RWPE1 (cell line): ENCODE measurements around the gene PRCD.
"Not testable (repeated sequence)": the region's sequence is repeated elsewhere in the genome, so short reads cannot be mapped to it uniquely, and the experiment has no call there.

Source experiments
- CTCF ChIA-PET: fragments of 350-600 bp; sonication (Branson Sonifier 250); formaldehyde crosslinking; extraction: SDS; loops from one replicate; lab custom pipeline; 2021; lab: Yijun Ruan, JAX
- POLR2A ChIA-PET: fragments of 400-600 bp; formaldehyde crosslinking; extraction: SDS; loops from one replicate; lab custom pipeline; 2020; ENCODE audit warnings: antibody characterized with exemption; ENCODE audit not compliant: low non-redundant PET; lab: Yijun Ruan, JAX
- DNase-seq: peaks from one replicate; pipeline ENCODE4 v3.0.0; 2012; ENCODE audit warnings: low spot score
- H3K27ac ChIP-seq: fragments of 450-650 bp; 2 replicates; pipeline ENCODE4 v1.5.1; 2017
- TF ChIP-seq, protein P1 (sequence below): fragments of 450-650 bp; conservative IDR thresholded peaks from 2 replicates; pipeline ENCODE4 v1.5.1; 2017; ENCODE audit warnings: low read depth, mild to moderate bottlenecking

Gene PRCD

DNA sequence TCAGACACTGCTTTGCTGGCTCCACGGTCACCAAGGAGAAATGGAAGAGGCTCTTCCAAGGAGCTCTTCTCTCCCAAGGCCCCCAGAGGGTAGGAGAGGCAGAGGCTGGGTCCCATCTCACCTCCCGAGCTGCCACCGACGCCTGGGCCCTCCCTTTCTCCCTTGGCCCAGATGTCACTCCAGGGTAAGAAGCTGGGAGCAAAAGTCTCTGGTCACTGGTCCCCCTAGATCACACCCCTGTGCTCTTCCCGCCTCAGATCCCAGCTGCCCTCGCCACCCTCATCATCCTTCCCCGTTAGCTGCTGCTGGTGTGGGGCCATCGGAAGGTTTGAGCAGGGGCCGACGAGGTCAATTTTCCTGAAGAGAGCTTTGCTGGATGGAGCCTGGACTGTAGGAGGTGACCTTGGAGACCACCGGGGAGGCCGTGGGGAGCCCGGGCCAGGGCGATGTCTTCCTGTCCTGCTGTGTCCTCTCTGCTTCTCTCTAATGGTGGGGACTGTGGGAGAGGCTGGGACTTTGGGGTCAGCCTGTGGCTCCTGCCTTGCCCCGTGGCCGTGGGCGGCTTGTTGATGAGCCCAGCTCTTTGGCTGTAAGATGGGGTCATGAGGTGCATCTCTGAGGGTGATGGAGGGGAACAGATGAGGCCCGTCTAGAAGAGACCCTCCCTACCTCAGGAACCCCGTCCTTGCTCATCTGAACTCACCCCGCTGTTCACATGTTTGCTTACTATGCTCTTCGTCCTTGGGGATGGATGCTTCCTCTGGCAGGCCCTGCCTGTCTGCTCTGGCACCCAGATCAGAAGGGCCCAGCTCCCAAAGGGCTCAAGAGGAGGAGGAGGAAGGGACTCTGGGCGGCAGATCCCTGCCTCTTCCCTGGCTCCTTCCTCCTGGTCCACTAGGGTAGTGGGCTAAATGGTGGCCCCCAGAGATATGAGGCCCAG, 27.2 kb upstream of the PRCD start:
- ChIA-PET CTCF (interaction anchor here (0.6 to 1.2 kb wide), 3 partner anchors 10 to 54 kb away, joined by 3 read pairs; no protein-coding TSS in a partner anchor), POLR2A (no interaction called here)
- TF ChIP-seq, protein P1, sequence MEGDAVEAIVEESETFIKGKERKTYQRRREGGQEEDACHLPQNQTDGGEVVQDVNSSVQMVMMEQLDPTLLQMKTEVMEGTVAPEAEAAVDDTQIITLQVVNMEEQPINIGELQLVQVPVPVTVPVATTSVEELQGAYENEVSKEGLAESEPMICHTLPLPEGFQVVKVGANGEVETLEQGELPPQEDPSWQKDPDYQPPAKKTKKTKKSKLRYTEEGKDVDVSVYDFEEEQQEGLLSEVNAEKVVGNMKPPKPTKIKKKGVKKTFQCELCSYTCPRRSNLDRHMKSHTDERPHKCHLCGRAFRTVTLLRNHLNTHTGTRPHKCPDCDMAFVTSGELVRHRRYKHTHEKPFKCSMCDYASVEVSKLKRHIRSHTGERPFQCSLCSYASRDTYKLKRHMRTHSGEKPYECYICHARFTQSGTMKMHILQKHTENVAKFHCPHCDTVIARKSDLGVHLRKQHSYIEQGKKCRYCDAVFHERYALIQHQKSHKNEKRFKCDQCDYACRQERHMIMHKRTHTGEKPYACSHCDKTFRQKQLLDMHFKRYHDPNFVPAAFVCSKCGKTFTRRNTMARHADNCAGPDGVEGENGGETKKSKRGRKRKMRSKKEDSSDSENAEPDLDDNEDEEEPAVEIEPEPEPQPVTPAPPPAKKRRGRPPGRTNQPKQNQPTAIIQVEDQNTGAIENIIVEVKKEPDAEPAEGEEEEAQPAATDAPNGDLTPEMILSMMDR = no peak
- H3K27ac ChIP-seq = no peak overlapping the region
- no peak for DNase-seq

DNA sequence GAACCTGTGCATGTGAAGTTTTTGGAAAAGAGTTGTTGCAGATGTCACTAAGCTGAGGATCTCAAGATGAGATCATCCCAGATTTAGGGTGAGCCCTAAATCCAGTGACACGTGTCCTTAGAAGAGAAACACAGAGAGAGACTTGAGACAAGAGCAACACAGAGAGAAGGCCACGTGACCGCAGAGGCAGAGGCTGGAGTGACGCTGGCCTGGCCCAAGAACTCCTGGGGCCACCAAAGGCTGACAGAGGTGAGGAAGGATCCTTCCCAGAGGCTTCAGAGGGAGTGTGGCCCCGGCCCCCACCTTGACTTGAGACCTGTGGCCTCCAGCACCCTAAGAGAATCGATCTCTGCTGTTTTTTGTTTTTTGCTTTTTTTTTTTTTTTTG, 26.5 kb upstream of the PRCD start:
- H3K27ac ChIP-seq = no peak overlapping the region
- ChIA-PET CTCF (interaction anchor here (0.7 to 1.2 kb wide), 2 partner anchors 55 to 121 kb away, joined by 3 read pairs; no protein-coding TSS in a partner anchor), POLR2A (no interaction called here)
- TF ChIP-seq, protein P1 = no peak
- DNase-seq = no peak

DNA sequence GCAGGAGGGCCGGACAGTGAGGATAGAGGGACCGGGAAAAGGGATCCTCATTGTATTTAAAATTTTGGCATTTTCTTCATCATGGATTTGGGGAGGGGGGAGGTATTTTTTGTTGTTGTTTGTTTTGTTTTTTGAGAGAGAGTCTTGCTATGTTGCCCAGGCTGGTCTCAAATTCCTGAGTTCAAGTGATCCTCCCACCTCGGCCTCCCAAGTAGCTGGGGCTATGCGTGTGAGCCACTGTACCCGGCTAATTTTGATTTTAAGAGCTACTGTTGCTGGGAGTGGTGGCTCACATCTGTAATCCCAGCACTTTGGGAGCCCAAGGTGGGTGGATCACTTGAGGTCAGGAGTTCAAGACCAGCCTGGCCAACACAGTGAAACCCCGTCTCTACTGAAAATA, 25.5 kb upstream of the PRCD start:
- H3K27ac ChIP-seq, POLR2A ChIA-PET, DNase-seq: not testable (repeated sequence)
- CTCF ChIA-PET = interaction anchor here (1.2 kb wide), 1 partner anchor 72 kb away, joined by 4 read pairs; the partner anchor contains the start of gene ST6GALNAC2

DNA sequence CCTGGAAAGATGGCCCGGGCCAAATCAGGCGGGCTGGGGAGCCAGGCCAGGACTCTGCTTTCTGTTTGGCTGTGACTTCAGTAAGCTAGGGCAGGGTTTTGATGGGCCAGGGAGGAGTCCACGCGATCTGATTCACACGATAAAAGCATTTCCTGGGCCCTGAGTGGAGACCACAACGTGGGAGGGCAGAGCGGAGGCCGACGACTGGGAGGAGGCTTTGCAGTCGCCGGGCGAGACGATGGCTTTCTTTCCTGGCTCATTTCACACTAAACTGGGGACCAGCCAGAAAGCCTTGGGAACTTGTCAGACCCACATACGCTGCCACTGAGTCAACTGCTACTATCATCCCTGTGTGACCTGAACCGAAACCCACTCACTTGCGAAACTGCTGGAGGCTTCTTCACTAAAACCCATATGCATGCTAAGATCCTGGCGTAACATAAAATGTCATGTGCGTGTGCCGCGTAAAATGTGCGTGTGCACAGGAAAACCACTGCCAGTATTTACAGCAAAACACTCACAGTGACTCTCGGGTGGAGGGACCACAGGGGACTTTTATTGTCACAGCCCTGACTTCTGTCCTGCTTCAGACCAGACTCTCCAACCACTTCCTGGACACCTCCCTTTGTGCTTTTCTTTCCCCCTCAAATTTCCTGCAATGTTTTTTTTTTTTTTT, 24.4 kb upstream of the PRCD start:
- ChIA-PET CTCF (no interaction called here), POLR2A (no interaction called here)
- H3K27ac ChIP-seq = peak overlapping the region; percentile 15; the same call in 1 of the 2 replicates
- DNase-seq = no peak
- TF ChIP-seq, protein P1 = no peak

DNA sequence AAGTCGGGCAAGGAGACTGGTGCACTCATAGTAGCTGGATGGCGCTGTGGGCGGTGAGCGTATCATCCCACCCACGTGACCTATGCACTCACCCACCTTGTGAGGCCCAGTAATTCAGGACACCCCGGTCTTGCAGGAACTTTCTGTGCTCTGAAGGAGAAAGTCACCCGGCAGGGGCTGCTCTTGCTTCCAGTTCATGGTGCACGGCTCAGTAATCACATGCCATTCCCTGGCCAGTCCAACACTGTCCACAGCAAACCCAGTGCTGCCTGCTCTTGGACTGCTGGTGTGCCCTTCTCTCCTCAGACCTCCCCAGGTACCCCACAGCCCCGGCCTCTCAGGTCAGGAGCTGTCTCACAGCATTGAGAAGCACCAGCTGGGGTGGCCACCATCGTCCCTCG, 22.2 kb upstream of the PRCD start:
- POLR2A ChIA-PET = interaction anchor here (0.7 kb wide), 1 partner anchor 140 kb away, joined by 3 read pairs; no protein-coding TSS in a partner anchor
- DNase-seq = no peak
- TF ChIP-seq, protein P1 = no peak
- CTCF ChIA-PET = no interaction called here
- no peak overlapping the region for H3K27ac ChIP-seq

DNA sequence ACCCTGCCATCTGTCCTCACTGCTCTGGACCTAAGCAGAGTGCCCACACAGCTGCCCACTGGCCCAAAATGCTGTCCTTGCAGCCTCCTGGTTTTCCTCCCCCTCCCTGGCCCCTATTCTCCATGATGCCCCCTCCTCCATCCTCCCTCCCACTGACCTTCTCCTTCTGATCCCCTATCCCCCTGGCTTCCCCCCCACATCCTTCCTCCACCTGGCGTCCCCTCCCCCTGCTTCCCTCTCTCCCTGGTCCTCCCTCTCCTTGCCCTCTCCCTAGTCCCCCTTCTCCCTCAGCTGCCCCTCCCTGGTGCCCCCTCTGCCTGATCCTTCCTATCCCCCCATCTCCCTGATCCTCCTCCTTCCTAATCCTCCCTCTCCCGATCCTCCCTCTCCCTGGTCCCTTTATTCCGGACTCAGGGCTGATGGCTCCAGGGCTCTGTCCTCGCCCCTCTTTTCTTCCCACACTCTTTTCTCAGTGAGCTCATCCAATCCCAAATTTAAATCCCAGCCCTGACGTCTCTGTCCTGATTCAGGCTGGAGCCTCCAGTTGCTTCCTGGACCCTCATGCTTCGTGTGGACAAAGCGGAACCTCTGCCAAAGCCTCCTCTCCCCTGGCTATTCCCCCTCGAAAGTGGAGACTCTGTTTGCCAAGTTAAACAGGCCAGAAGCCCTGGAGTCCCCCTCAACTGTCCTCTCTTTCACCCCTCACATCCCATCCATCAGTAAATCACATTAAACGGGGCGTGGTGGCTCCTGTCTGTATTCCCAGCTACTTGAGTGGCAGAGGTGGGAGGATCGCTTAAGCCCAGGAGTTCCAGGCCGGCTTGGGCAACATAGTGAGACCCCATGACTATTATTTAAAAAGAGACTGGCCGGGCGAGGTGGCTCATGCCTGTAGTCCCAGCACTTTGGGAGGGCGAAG, 20.5 kb upstream of the PRCD start:
- TF ChIP-seq, protein P1 = no peak
- CTCF ChIA-PET = interaction anchor here (0.7 kb wide), 1 partner anchor 36 kb away, joined by 7 read pairs; no protein-coding TSS in a partner anchor
- POLR2A ChIA-PET = no interaction called here
- no peak overlapping the region for H3K27ac ChIP-seq
- no peak for DNase-seq
